GM12892 (cell line): ENCODE results near the gene CLMN.

Source experiments
- POLR2A ChIP-seq: IDR thresholded peaks from 2 replicates; pipeline ENCODE4 v1.6.1; 2011; ENCODE audit warnings: low read depth, low read length, control low read depth
- POLR2AphosphoS5 ChIP-seq: IDR thresholded peaks from 2 replicates; pipeline ENCODE4 v1.6.1; 2011; ENCODE audit warnings: low read depth, low read length, control low read depth

GRCh38 chr14:95299271-95299670 lies 20.4 kb downstream of the CLMN start:
- no peak for TF ChIP-seq POLR2AphosphoS5
- no peak for TF ChIP-seq POLR2A
